Measurements from ENCODE around the gene CYBA.

The CYBA gene

DNA sequence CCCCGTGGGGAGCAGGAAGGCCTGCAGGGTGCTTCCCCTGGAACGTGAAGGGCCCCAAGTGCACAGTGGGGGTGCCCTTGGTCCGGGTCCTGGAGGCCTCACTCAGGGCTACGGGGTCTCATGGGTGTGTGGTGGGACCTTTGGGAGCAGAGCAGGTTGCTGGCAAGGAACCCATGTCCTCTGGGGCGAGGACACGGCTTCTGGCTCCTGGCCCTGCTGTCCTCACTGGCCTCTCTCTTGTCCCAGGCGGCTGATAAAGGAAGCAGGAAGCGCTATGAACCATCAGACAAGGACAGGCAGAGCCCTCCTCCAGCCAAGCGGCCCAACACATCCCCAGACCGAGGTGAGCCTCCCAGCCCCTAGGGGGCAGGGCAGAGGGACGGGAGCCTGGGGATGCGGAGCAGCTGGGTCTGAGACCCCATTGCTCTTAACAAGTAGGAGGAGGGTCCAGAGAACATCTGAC, 22.3 kb downstream of the CYBA start:
- no peak for DNase-seq
- intact Hi-C loops (cut with DNase I; ENCODE audit: low total_unique reads) = no loop called here
- Histone ChIP-seq H3K9me3 (no peaks in the 10 kb centered on the region), H3K27me3 (peaks cover 0 to 5% of the 10 kb centered on the region in 2 donors), H3K4me3 (no peak overlapping the region), H3K36me3 (peaks cover 82 to 100% (median 86%) of the 10 kb centered on the region in 3 donors), H3K27ac (no peak overlapping the region), H3K4me1 (no peaks in the 10 kb centered on the region)
- TF ChIP-seq, protein P1, sequence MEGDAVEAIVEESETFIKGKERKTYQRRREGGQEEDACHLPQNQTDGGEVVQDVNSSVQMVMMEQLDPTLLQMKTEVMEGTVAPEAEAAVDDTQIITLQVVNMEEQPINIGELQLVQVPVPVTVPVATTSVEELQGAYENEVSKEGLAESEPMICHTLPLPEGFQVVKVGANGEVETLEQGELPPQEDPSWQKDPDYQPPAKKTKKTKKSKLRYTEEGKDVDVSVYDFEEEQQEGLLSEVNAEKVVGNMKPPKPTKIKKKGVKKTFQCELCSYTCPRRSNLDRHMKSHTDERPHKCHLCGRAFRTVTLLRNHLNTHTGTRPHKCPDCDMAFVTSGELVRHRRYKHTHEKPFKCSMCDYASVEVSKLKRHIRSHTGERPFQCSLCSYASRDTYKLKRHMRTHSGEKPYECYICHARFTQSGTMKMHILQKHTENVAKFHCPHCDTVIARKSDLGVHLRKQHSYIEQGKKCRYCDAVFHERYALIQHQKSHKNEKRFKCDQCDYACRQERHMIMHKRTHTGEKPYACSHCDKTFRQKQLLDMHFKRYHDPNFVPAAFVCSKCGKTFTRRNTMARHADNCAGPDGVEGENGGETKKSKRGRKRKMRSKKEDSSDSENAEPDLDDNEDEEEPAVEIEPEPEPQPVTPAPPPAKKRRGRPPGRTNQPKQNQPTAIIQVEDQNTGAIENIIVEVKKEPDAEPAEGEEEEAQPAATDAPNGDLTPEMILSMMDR (IDR thresholded peaks at IDR 0.05) = no peak

DNA sequence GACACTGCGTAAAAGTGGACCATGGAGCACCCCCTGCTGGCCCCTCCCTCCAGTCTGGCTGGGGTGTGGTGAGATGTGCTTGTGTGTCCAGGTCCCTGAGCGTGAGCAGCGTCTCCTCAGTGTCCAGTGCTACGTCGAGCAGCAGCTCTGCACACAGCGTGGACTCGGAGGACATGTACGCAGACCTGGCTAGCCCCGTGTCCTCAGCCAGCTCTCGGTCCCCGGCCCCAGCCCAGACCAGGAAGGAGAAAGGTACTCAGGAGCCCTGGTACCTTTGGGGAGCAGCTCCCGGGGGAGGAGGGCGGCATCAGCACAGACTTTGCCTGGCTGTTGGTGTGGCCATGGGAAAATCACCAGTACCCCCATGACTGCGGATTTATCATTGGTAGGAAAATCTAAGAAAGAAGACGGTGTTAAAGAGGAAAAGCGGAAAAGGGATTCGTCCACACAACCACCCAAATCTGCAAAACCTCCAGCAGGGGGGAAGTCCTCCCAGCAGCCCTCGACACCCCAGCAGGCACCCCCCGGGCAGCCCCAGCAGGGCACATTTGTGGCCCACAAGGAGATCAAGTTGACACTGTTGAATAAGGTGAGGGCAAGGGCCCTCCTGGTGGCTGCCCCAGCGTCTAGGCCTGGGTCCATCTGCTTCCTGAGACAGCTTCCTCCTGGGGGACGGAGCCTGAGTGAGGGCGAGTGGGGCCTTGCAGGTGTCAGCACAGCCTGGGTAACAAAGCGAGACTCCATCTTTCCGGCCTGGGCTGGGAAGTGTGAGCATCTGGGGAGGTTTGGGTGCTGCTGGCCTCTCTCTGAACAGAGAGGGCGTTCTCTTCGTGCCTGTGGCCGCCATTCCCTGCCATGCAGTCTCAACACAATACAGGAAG, 23.1 kb downstream of the CYBA start:
- no peak overlapping the region for H3K27ac ChIP-seq
- peaks cover 88 to 100% (median 90%) of the 10 kb centered on the region in 3 donors for H3K36me3 ChIP-seq
- no peak overlapping the region for H3K4me3 ChIP-seq
- intact Hi-C loops (cut with DNase I; ENCODE audit: low total_unique reads) = no loop called here
- H3K4me1 ChIP-seq = no peaks in the 10 kb centered on the region
- H3K27me3 ChIP-seq = no peaks in the 10 kb centered on the region
- TF ChIP-seq, protein P1 (IDR thresholded peaks at IDR 0.05) = no peak
- no peak for DNase-seq
- H3K9me3 ChIP-seq = no peaks in the 10 kb centered on the region

DNA sequence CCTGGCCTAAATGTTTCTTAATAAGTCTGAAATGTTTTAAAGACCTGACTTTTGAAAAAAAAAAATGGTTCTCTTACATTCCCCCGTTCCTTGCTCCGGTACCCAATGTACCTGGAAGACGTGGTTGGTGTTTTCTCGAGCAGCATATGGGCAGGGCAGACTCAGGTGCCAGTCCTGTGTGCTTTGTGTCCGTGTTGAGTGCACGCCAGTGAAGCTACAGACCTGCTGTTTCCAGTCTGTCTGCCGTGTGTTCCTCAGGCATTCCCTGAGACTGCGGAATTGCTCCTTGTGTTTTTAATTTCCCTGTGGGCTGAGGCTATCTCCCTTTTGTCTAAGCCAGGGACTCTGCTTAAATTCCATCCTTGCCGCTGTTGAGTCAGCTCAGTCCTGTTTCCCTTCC, 24.2 kb downstream of the CYBA start:
- no peak for DNase-seq
- Histone ChIP-seq H3K36me3 (peaks cover 90 to 100% (median 92%) of the 10 kb centered on the region in 3 donors), H3K27me3 (no peaks in the 10 kb centered on the region), H3K9me3 (no peaks in the 10 kb centered on the region), H3K27ac (no peak overlapping the region), H3K4me1 (no peaks in the 10 kb centered on the region), H3K4me3 (no peak overlapping the region)
- intact Hi-C loops (cut with DNase I; ENCODE audit: low total_unique reads) = no loop called here
- TF ChIP-seq, protein P1 (IDR thresholded peaks at IDR 0.05) = no peak

DNA sequence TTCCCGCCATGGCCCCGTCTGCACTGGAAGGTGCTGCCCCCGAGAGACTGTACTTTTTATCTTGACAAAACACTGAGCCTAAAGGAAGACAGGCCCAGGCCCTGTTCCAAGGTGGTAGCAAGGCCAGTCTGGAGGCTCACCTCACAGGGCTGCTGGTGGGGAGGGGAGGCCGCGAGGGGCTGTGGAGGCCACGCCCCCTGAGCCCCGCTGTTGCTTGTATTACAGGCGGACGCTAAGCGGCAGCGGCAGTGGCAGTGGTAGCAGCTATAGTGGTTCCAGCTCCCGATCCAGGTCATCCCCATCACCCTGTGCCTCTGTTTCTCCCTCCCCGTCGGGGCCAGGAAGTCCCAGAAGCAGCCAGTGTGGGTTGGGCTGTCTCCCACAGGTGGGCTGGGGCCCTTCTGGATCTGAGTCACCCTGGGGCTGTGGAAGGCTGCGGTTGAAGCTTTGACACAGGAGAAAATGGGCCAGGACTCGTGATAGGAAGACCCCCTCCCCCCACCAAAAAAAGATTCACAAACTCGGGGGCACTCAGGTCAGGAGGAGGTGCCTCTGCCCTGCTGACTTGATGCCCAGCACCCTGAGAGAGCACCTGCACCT, 25.8 kb downstream of the CYBA start:
- Histone ChIP-seq H3K27ac (no peak overlapping the region), H3K36me3 (peaks cover 78 to 94% (median 81%) of the 10 kb centered on the region in 3 donors), H3K4me1 (no peaks in the 10 kb centered on the region), H3K27me3 (no peaks in the 10 kb centered on the region), H3K9me3 (no peaks in the 10 kb centered on the region), H3K4me3 (no peak overlapping the region)
- DNase-seq = no peak
- intact Hi-C loops (cut with DNase I; ENCODE audit: low total_unique reads) = no loop called here
- TF ChIP-seq, protein P1 (IDR thresholded peaks at IDR 0.05) = no peak

DNA sequence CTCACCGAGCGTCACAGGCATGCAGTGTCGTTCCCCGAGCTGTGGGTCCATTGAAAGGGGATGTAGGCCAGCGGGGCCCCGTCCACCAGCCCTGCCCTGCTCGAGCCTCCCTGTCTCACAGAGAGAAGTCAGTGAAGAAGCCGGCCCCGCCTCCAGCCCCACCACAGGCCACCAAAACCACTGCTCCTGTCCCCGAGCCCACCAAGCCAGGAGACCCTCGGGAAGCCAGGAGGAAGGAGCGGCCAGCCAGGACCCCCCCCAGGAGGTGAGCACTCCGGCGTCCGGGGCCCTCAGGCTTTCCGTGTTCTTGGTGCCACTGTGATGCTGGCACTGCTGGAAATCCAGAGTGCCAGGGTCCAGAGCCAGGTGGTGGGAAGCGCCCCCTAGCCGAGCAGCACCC, 26.4 kb downstream of the CYBA start:
- intact Hi-C loops (cut with DNase I; ENCODE audit: low total_unique reads) = no loop called here
- peaks cover 78 to 94% (median 80%) of the 10 kb centered on the region in 3 donors for H3K36me3 ChIP-seq

More for the DNA sequence above, 26.4 kb downstream of the CYBA start:
- no peak overlapping the region for H3K27ac ChIP-seq
- DNase-seq = no peak
- TF ChIP-seq, protein P1 (IDR thresholded peaks at IDR 0.05) = no peak
- no peaks in the 10 kb centered on the region for H3K9me3 ChIP-seq
- no peaks in the 10 kb centered on the region for H3K4me1 ChIP-seq
- H3K4me3 ChIP-seq = no peak overlapping the region
- no peaks in the 10 kb centered on the region for H3K27me3 ChIP-seq
